Measurements from ENCODE around the gene SUDS3. TPM values are rescaled to one million over a fixed set of nuclear protein-coding genes. Genes with fewer than 3 reads are reported as not detected.
A peak's percentile ranks its signal among the peaks of the same experiment; 100 is the strongest.

The SUDS3 gene
- total and polyA plus RNA-seq, 10 of the 15 experiments (the other 5 are each of a cell fraction or from before 2014, with no cell fraction given), result 5.2 to 42.8 (median 21.7) TPM

DNA sequence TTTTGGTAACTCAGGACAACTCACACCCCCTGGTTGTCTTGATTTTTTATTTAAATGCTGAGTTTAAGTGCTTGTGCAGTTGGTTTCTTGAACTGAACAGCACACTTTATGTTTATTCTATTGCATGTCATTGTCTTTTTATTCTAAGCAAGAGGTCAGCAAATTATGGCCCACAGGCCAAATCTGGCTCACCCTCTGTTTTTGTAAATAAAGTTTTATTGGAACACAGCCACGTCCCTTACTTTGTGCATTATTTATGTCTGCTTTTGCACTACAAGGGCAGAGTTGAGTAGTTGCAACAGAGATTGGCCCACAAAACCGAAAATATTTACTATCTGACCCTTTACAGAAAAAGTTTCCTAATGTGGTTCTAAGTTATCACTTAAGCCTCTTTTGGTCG lies 52.3 kb downstream of the SUDS3 start:
- no peak overlapping the region for H3K27ac ChIP-seq (ENCODE audit: control insufficient read depth, insufficient read depth)
- H3K9me3 ChIP-seq (replicated peaks; ENCODE audit: control insufficient read depth, insufficient read depth, low read length), result no peaks in the 10 kb centered on the region; the same call in 2 of the 3 replicates
- 20% methylated on average over 3 of the region's 3 CpGs for WGBS (ENCODE audit: insufficient coverage, insufficient replicate concordance, low lambda C conversion rate, missing lambda C conversion rate)
- H3K79me2 ChIP-seq (ENCODE audit: control insufficient read depth, insufficient read depth, low read length), result no peaks in the 10 kb centered on the region
- DNase-seq (ENCODE audit: low read depth, low spot score) (no peak), ATAC-seq (no peak), FAIRE-seq (no peak)
- in situ Hi-C loops (cut with MboI) (no loop called here), intact Hi-C loops (cut with micrococcal nuclease; ENCODE audit: unreplicated experiment) (no loop called here)
- no peak overlapping the region for H2AFZ ChIP-seq (ENCODE audit: control insufficient read depth, low read depth, low read length)
- H3K4me1 ChIP-seq (ENCODE audit: control insufficient read depth, insufficient read depth, low read length), result no peaks in the 10 kb centered on the region
- POLR2A ChIA-PET, result no interaction called here
- TF ChIP-seq FOXK2 (IDR thresholded peaks at IDR 0.05), result no peak
- TF ChIP-seq, protein P1, sequence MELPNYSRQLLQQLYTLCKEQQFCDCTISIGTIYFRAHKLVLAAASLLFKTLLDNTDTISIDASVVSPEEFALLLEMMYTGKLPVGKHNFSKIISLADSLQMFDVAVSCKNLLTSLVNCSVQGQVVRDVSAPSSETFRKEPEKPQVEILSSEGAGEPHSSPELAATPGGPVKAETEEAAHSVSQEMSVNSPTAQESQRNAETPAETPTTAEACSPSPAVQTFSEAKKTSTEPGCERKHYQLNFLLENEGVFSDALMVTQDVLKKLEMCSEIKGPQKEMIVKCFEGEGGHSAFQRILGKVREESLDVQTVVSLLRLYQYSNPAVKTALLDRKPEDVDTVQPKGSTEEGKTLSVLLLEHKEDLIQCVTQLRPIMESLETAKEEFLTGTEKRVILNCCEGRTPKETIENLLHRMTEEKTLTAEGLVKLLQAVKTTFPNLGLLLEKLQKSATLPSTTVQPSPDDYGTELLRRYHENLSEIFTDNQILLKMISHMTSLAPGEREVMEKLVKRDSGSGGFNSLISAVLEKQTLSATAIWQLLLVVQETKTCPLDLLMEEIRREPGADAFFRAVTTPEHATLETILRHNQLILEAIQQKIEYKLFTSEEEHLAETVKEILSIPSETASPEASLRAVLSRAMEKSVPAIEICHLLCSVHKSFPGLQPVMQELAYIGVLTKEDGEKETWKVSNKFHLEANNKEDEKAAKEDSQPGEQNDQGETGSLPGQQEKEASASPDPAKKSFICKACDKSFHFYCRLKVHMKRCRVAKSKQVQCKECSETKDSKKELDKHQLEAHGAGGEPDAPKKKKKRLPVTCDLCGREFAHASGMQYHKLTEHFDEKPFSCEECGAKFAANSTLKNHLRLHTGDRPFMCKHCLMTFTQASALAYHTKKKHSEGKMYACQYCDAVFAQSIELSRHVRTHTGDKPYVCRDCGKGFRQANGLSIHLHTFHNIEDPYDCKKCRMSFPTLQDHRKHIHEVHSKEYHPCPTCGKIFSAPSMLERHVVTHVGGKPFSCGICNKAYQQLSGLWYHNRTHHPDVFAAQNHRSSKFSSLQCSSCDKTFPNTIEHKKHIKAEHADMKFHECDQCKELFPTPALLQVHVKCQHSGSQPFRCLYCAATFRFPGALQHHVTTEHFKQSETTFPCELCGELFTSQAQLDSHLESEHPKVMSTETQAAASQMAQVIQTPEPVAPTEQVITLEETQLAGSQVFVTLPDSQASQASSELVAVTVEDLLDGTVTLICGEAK (IDR thresholded peaks at IDR 0.05; ENCODE audit: borderline replicate concordance), result peak; percentile 37; the same call in 1 of the 2 replicates
- H3K4me2 ChIP-seq (ENCODE audit: control insufficient read depth, insufficient read depth), result no peak overlapping the region
- RAD21 ChIA-PET (ENCODE audit: unreplicated experiment), result no interaction called here
- H4K20me1 ChIP-seq (ENCODE audit: control insufficient read depth, insufficient read depth), result no peaks in the 10 kb centered on the region
- no peaks in the 10 kb centered on the region for H3K36me3 ChIP-seq (ENCODE audit: control insufficient read depth in 2 of 2, insufficient read depth in 2 of 2, low read length in 1 of 2)
- H3K9ac ChIP-seq (ENCODE audit: control insufficient read depth, insufficient read depth, low read length), result no peak overlapping the region
- BruUV-seq (replicated peaks), result no TSS peak
- CTCF ChIA-PET, result no interaction called here
- H3K4me3 ChIP-seq, result no peak overlapping the region
- H3K27me3 ChIP-seq (replicated peaks in 1 of 2; ENCODE audit: control insufficient read depth in 2 of 2, insufficient read depth in 2 of 2, low read length in 1 of 2), result no peaks in the 10 kb centered on the region
- SMC1A ChIA-PET (ENCODE audit: uncharacterized antibody, unreplicated experiment), result no interaction called here
